GM12892 (cell line): ENCODE results near the gene SRSF10.
"Not testable (repeated sequence)": the region's sequence is repeated elsewhere in the genome, so short reads cannot be mapped to it uniquely, and the experiment has no call there.

Source experiments
- DNase-seq: peaks from one replicate; pipeline ENCODE4 v3.0.0; 2011; ENCODE audit not compliant: insufficient read length
- FAIRE-seq: peaks from 2 replicates; lab custom pipeline; 2011; peaks lifted over from hg19 to GRCh38; lab: Jason Lieb, UNC
- POLR2A ChIP-seq: IDR thresholded peaks from 2 replicates; pipeline ENCODE4 v1.6.1; 2011; ENCODE audit warnings: low read depth, low read length, control low read depth
- POLR2AphosphoS5 ChIP-seq: IDR thresholded peaks from 2 replicates; pipeline ENCODE4 v1.6.1; 2011; ENCODE audit warnings: low read depth, low read length, control low read depth
- TAF1 ChIP-seq: IDR thresholded peaks from 2 replicates; pipeline ENCODE4 v1.6.1; 2011; ENCODE audit warnings: low read depth, mild to moderate bottlenecking, control low read depth, low read length, borderline replicate concordance

Gene SRSF10

DNA sequence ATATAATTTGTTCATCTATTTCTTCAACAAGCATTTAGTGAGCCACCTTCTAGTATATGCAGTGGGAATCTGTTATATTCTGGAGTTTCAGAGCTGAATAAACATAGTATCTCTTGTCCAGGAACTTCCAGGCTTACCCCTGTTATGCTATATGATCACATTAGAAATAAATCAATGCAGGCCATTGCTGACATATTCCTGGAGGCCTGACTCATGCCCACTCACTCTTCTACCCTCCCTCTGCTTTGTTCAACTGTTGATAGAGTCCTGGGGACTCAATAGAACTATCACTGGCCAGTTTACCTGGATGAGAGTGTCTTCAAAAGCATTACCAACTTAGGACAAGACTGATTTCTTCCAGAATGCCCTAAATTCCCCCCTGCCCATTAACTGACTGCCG lies 29.3 kb upstream of the SRSF10 start:
- TF ChIP-seq TAF1 (no peak), POLR2A (no peak), POLR2AphosphoS5 (no peak)
- FAIRE-seq: no peak
- no peak for DNase-seq

DNA sequence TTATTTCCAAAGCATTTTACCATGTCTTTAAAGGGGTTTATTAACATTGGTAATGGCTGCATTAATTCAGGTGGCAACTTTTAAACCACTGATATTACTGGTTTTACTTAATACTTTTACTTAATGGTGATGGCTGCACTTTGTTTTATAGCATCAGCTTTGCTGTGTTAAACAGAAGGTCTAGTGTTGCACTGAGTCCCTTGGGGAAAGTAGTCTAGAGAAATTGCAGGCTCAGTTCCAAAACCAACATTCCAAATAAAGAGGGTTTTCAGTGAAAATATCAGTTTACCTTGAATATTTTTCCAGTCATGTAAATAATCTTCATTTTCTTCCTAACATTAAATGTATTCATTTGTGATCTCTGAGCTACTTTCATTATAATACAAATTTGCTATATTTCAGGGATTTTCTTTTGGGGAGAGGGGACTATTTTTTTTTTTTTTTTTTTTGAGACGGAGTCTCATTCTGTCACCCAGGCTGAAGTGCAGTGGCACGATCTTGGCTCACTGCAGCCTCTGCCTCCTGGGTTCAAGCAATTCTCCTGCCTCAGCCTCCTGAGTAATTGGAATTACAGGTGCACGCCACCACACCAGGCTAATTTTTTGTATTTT lies 28.6 kb upstream of the SRSF10 start:
- FAIRE-seq, DNase-seq: not testable (repeated sequence)

GRCh38 chr1:24007079-24007478 lies 27.0 kb upstream of the SRSF10 start:
- FAIRE-seq (no peak), DNase-seq (no peak)
- TF ChIP-seq POLR2AphosphoS5: no peak
- TF ChIP-seq POLR2A: no peak
- no peak for TF ChIP-seq TAF1

- FAIRE-seq: no peak
- no peak for TF ChIP-seq POLR2A
- no peak for DNase-seq
Observed at GRCh38 chr1:24005163-24005562, 25.0 kb upstream of the SRSF10 start.

DNA sequence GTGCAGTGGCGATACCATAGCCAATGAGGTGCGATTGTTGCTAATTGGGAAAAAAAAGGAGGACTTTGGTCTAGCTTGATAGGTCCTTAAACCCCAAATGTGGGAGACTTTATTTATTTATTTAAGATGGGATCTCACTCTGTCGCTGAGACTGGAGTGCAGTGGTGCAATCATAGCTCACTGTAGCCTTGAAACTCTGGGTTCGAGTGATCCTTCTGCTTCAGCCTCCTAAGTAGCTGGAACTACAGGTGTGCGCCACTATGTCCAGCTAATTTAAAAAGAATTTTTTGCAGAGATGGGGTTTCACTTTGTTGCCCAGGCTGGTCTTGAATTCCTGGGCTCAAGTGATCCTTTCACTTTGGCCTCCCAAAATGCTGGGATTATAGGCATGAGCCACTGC lies 24.0 kb upstream of the SRSF10 start:
- DNase-seq (no peak), FAIRE-seq (no peak)
- TF ChIP-seq TAF1: no peak
- TF ChIP-seq POLR2A: no peak

GRCh38 chr1:24003331-24003972 lies 23.3 kb upstream of the SRSF10 start:
- TF ChIP-seq TAF1 (no peak), POLR2AphosphoS5 (no peak), POLR2A (no peak)
- FAIRE-seq: no peak
- DNase-seq: no peak

- TF ChIP-seq TAF1: no peak
- FAIRE-seq (no peak), DNase-seq (no peak)
Observed at GRCh38 chr1:24002695-24003094, 22.6 kb upstream of the SRSF10 start.

- TF ChIP-seq POLR2A: no peak
- no peak for TF ChIP-seq POLR2AphosphoS5
- no peak for TF ChIP-seq TAF1
- DNase-seq (no peak), FAIRE-seq (no peak)
Observed at GRCh38 chr1:23999156-23999671, 19.1 kb upstream of the SRSF10 start.

- TF ChIP-seq TAF1: no peak
- no peak for TF ChIP-seq POLR2AphosphoS5
- TF ChIP-seq POLR2A: no peak
- FAIRE-seq (no peak), DNase-seq (no peak)
Observed at GRCh38 chr1:23997812-23998211, 17.7 kb upstream of the SRSF10 start.

DNA sequence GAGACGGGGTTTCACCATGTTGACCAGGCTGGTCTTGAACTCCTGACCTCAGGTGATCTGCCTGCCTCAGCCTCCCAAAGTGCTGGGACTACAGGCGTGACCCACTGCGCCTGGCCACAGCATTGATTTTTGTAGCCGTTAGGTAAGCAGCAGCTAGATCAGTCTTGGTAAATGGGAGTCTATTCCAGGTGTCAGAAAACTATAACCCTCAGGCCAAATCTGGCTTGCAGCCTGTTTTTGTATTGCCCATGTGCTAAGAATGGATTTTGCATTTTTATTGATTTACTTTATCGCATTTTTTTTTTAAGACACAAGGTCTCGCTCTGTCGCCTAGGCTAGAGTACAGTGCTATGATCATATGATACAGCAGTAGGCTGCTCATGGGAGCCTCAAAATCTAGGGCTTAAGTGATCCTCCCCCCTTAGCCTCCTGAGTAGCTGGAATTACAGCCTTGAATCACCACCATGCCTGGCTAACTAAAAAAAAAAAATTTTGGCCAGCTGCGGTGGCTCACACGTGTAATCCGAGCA lies 16.6 kb upstream of the SRSF10 start:
- FAIRE-seq: no peak
- DNase-seq: no peak
- TF ChIP-seq TAF1: no peak
- TF ChIP-seq POLR2AphosphoS5: no peak
- no peak for TF ChIP-seq POLR2A

DNA sequence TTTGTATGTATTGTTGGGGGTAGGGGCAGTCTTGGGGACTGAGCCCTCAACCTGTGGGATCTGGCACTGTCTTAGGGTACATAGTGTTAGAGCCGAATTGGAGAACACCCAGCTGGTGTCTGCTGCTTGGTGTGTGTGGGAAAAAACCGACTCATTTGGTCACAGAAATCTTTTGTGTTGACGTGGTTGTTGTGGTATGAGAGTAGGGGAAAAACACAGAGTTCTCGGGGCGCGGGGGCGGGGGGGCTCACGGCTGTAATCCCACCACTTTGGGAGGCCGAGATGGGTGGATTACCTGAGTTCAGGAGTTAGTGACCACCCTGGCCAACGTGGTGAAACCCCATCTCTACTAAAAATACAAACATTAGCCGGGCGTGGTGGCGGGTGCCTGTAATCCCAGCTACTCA lies 15.3 kb upstream of the SRSF10 start:
- DNase-seq (no peak), FAIRE-seq (no peak)
- no peak for TF ChIP-seq POLR2AphosphoS5
- no peak for TF ChIP-seq TAF1
- no peak for TF ChIP-seq POLR2A

DNA sequence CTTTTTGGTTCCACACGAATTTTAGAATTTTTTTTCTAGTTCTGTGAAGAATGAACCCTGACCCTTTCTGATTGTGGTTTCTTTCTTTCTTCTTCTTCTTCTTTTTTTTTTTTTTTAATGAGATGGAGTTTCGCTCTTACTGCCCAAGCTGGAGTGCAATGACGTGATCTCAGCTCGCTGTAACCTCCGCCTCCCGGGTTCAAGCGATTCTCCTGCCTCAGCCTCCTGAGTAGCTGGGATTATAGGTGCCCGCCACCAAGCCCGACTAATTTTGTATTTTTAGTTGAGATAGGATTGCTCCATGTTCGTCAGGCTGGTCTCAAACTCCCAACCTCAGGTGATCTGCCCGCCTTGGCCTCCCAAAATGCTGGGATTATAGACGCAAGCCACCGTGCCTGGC lies 11.9 kb upstream of the SRSF10 start:
- DNase-seq, FAIRE-seq: not testable (repeated sequence)

- FAIRE-seq: no peak
- DNase-seq: no peak
- TF ChIP-seq TAF1: no peak
Observed at GRCh38 chr1:23989263-23989662, 9.1 kb upstream of the SRSF10 start.

DNA sequence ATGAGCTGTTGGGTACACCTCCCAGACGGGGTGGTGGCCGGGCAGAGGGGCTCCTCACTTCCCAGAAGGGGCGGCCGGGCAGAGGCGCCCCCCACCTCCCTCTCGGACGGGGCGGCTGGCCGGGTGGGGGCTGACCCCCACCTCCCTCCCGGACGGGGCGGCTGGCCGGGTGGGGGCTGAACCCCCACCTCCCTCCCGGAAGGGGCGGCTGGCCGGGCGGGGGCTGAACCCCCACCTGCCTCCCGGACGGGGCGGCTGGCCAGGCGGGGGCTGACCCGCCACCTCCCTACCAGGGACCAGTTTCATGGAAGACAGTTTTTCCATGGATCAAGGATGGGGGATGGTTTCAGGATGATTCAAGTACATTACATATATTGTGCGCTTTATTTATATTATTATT lies 6.9 kb upstream of the SRSF10 start:
- FAIRE-seq, DNase-seq: not testable (repeated sequence)
